Retinal pigment epithelial cell (primary cell): ENCODE data around the gene ARHGAP25.

Source experiments
- DNase-seq: peaks from one replicate; pipeline ENCODE4 v3.0.0-alpha.2; 2010; ENCODE audit warnings: low read depth
- H3K4me3 ChIP-seq: 2 replicates; pipeline ENCODE4 v1.5.1; 2011; ENCODE audit warnings: mild to moderate bottlenecking, low read length, control low read depth, moderate library complexity
- TF ChIP-seq, protein P1 (sequence below): conservative IDR thresholded peaks from 2 replicates; pipeline ENCODE4 v1.5.1; 2011; ENCODE audit warnings: low read depth, low read length, control low read depth, inconsistent platforms

ARHGAP25 gene

DNA sequence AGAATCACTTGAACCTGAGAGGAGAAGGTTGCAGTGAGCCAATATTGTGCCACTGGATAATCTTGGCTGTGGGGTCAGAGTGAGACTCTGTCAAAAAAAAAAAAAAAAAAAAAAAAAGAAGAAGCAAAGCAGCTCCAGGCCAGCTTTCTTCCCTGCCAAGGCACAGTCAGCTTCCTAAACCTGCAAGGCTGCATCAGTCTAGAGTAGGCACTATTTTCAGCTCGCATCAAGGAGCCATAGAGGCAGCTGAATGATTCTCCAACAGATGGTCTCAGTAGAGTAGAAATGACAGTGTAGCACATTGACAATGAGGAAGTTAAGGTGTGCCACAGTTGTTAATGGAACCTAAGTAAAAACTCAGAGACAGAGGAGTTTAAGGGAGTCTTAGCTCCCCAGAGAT is 101.0 kb downstream of the ARHGAP25 start:
- TF ChIP-seq, protein P1, sequence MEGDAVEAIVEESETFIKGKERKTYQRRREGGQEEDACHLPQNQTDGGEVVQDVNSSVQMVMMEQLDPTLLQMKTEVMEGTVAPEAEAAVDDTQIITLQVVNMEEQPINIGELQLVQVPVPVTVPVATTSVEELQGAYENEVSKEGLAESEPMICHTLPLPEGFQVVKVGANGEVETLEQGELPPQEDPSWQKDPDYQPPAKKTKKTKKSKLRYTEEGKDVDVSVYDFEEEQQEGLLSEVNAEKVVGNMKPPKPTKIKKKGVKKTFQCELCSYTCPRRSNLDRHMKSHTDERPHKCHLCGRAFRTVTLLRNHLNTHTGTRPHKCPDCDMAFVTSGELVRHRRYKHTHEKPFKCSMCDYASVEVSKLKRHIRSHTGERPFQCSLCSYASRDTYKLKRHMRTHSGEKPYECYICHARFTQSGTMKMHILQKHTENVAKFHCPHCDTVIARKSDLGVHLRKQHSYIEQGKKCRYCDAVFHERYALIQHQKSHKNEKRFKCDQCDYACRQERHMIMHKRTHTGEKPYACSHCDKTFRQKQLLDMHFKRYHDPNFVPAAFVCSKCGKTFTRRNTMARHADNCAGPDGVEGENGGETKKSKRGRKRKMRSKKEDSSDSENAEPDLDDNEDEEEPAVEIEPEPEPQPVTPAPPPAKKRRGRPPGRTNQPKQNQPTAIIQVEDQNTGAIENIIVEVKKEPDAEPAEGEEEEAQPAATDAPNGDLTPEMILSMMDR = no peak
- DNase-seq = no peak
- H3K4me3 ChIP-seq = no peak overlapping the region

DNA sequence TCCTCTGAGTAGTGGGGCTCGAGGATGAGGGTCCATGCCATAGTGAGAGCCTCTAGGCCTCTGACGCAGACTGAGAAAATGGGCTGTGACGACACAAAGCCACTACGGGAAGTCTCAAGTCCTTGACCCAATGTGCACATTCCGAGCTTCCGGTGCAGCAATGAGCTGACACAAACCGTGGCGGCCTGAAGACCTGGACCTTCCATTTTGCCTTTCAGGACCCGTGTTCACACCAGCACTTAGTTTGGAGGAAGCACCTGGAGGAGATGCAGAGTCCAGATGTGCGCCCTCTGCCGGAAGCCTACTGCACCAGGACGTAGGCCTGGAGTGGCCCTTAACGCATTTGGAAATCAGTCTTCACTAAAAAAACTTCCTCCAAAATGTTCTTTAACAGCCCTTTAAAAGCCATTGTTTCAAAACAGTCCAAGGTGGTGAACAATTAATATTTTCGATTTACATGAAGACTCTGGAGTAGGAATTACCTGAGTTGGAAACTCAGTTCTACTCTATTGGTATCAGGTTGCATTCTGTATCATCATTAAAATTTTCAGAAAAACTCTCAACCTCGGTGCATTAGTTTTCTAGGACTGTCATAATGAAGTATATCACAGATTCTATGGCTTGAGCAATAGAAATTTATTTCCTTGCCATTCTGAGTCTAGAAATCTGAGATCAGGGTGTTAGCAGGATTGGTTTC is 102.7 kb downstream of the ARHGAP25 start:
- DNase-seq = no peak
- TF ChIP-seq, protein P1 = peak; percentile 64

DNA sequence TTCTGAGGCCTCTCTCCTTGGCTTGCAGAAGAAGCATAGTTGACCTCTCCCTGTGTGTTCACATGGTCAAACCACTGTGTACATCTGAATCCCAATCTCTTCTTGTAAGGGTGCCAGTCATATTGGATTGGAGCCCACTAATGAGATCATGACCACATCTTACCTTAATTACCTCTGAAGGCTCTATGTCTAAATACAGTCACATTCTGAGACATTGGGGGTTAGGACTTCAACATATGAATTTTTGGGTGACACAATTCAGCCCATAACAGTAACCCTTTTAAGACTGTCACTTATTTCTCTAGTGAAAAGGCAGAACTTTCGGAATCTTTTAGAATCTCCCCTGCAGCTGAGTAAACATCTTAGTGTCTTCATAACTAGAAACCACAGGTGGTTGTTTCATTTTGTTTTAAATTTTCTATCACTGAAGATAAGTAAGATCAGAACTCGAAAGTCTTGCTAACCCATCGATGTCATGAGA is 103.3 kb downstream of the ARHGAP25 start:
- no peak overlapping the region for H3K4me3 ChIP-seq
- DNase-seq = no peak
- TF ChIP-seq, protein P1 = no peak

More for the DNA sequence above, 102.7 kb downstream of the ARHGAP25 start:
- H3K4me3 ChIP-seq = no peak overlapping the region

DNA sequence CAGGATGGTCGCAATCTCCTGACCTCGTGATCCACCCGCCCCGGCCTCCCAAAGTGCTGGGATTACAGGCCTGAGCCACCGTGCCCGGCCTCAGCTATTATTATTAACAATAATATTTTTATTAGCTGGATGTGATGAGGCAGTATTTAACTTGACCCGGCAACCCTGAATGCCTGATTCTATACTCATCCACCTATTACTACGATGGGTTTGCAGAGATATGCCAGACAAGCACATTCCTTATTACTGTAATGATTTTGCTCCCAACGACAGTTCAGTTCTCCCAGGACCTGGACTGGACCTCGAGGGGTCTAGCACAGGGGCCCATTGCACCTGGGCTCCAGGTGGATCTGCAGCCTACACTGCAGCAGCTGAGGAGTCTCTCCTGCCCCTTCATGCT is 104.0 kb downstream of the ARHGAP25 start:
- TF ChIP-seq, protein P1 = no peak
- H3K4me3 ChIP-seq = no peak overlapping the region
- no peak for DNase-seq

DNA sequence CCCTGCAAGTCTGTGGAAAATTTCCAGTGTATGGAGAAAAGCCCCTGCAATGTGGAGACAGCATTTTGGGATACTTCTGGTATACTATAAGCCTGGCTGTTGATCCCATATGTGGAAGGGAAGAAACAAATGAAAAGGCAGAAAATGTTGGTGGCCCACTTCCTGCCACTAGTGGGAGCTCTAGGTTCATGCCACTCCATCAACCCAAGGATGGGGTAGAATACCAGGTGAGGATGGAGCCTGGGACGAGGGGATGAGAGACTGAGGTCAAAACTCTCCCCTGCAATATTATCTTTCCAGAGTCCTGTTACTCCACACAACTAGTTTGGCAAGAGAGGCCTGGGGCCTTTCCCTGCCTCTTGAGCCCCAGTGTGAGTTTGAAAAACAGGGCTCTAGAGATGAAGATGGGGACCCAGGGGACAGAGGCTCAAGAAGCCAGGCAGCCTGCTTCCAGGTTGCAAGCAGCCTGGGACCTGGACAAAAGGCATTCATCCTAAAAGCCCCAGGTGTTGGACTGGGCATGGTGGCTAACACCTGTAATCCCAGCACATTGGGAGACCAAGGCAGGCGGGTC is 104.7 kb downstream of the ARHGAP25 start:
- no peak for DNase-seq
- no peak overlapping the region for H3K4me3 ChIP-seq
- TF ChIP-seq, protein P1 = peak; percentile 46

DNA sequence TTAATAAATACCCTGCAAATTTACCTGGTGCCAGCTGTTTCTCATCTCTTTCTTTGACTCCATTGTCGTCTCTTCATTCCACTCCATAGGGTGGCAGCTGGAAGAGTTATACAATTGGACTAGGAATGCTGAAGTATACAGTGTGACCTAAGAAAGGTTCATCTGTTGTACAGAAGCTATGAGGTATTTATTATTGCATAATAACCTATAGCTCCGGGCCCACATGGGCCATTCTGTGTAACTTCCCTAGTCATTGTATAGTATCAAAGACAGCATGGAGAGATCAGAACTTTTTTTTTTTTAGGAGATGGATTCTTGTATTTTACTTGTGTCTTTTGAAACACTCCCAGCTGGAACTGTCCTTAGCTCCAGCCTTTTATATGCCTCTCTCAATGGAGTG is 110.4 kb downstream of the ARHGAP25 start:
- no peak for DNase-seq
- no peak overlapping the region for H3K4me3 ChIP-seq
- TF ChIP-seq, protein P1 = no peak

DNA sequence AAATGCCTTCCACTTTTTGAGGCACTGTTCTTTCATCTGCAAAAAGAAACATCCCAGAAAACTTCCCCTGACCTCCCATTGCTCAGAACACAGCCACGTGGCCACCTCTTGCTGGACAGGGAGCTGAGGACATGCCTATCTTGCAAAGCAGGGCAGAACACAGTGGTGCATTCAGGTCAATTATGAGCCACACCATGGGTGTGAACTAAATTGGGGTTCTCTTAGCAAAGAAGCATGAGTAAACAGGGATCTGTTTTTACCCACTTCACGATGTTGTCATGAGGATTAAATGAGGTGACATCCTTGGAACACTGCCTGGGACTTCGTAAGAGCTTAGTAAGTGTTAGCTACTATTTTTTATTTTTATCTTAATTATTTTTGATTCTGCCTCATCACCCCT is 111.5 kb downstream of the ARHGAP25 start:
- DNase-seq = no peak
- H3K4me3 ChIP-seq = no peak overlapping the region
- TF ChIP-seq, protein P1 = no peak
